Measurements from ENCODE around the gene C3orf18. TPM values are rescaled to one million over a fixed set of nuclear protein-coding genes. Genes with fewer than 3 reads are reported as not detected.

The C3orf18 gene
- total RNA-seq, 1 experiment from 2014 or later, result 10.1 TPM

- no peak for TF ChIP-seq JUND (IDR thresholded peaks at IDR 0.05)
- no peak for TF ChIP-seq POLR2A (IDR thresholded peaks at IDR 0.05; ENCODE audit: borderline replicate concordance, extremely low read depth, insufficient read depth, insufficient read length)
- no peak for TF ChIP-seq CTCF (IDR thresholded peaks at IDR 0.05 in 2 of 3, conservative IDR thresholded peaks at IDR 0.05 in 1 of 3; ENCODE audit: borderline replicate concordance in 1 of 3, insufficient read depth in 1 of 3, low read depth in 2 of 3, low read length in 2 of 3)
- TF ChIP-seq YY1 (IDR thresholded peaks at IDR 0.05; ENCODE audit: extremely low read depth, insufficient replicate concordance, low read depth, low read length), result no peak
- TF ChIP-seq TCF7L2 (IDR thresholded peaks at IDR 0.05; ENCODE audit: borderline replicate concordance, extremely low read depth, insufficient read depth, insufficient read length), result no peak
Measured at GRCh38 chr3:50604110-50604621, 36.6 kb upstream of the C3orf18 start (continued).

DNA sequence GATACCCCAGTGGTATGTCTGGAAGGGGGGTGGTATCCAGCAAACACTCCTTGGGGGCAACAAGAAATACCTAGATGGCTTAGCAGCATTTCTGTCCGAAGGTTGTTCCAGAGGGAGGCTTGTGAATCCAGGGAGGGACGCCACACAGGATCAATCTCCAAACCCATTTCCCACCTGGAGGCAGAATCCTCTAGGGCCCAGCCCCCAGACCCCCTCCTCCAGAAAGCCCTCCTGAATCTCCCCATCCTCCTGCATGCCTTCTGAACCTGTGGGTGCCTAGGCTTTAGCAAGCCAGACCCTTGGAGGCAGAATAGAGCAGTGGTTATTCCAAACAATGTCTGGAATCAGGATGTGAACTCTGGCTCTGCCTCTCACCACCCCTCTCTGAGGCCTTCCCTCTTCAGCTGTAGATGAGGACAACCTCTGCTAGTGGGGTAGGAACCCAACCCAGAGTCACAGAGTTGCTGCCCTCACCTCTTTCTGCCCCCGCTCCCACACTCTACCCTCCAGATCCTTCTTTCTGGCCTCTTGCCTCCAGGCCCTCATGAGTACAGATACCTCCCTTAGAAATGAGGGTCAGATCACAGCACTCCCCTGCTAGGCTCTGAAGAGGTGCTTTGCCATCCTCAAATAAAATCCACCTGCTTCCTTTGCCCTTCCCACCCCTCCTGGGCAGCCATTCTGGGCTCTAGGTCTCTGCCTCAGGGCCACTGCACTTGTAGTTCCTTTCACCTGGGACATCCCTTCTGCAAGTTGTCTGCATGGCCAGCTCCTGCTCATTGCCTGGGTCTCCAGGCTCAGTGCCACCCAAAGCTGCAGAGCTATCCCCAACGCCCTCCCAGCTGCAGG is 35.9 kb upstream of the C3orf18 start:
- Histone ChIP-seq H3K9me2 (ENCODE audit: insufficient read depth) (no peaks in the 10 kb centered on the region), H3K4me2 (ENCODE audit: low read length) (peak overlapping the region; percentile 78; the same call in 1 of the 2 replicates), H3K4me1 (ENCODE audit: control insufficient read depth in 1 of 2, insufficient read depth in 2 of 2, low read length in 2 of 2) (peaks cover 37 to 40% of the 10 kb centered on the region in 2 experiments), H3K27me3 (ENCODE audit: insufficient read depth, low read length) (no peaks in the 10 kb centered on the region), H2AFZ (ENCODE audit: low read depth, low read length, poor library complexity, severe bottlenecking) (no peak overlapping the region), H4K20me1 (ENCODE audit: insufficient read depth) (no peaks in the 10 kb centered on the region), H3K79me2 (ENCODE audit: insufficient read depth, low read length) (no peaks in the 10 kb centered on the region), H3K9me3 (ENCODE audit: control insufficient read depth in 1 of 2, insufficient read depth in 1 of 2, low read depth in 1 of 2, low read length in 2 of 2) (no peaks in the 10 kb centered on the region), H3K36me3 (ENCODE audit: control insufficient read depth in 1 of 2, insufficient read depth in 2 of 2, low read length in 2 of 2) (0 out of 4 replicates have a peak, but pooled peaks cover 0 to 5% of the 10 kb centered on the region in 2 experiments), H3K4me3 (replicated peaks in 1 of 2; ENCODE audit: low read depth in 1 of 2, low read length in 2 of 2) (no peak overlapping the region), H3K9ac (ENCODE audit: low read length) (peak overlapping the region; percentile 67), H3K27ac (ENCODE audit: low read depth, low read length) (peak overlapping the region; percentile 98; the same call in 1 of the 2 replicates)
- BruUV-seq (replicated peaks), result no TSS peak
- ATAC-seq (no peak), DNase-seq (ENCODE audit: low read depth, low spot score) (no peak)
- ChIA-PET POLR2A (no interaction called here), CTCF (interaction anchor here (3.0 kb wide), 1 partner anchor 8 kb away, joined by 18 read pairs; the partner anchor contains the start of gene CISH), RAD21 (ENCODE audit: low non-redundant PET in 1 of 2, low total read pairs in 2 of 2, uncharacterized antibody in 2 of 2, unreplicated experiment in 2 of 2) (no interaction called here)
- intact Hi-C loops (cut with micrococcal nuclease), result no loop called here
- TF ChIP-seq POLR2A (IDR thresholded peaks at IDR 0.05; ENCODE audit: borderline replicate concordance, extremely low read depth, insufficient read depth, insufficient read length) (no peak), RAD21 (IDR thresholded peaks at IDR 0.05; ENCODE audit: low read depth) (no peak), CBX3 (IDR thresholded peaks at IDR 0.05; ENCODE audit: low read depth) (no peak), ELF1 (IDR thresholded peaks at IDR 0.05; ENCODE audit: borderline replicate concordance, low read depth) (no peak)
